CD4-positive, alpha-beta T cell treated with Interleukin-17A for 4 hours (primary cell): ENCODE data around the gene LHFPL6.

ENCODE experiments used
- DNase-seq: peaks from one replicate; pipeline ENCODE4 v3.0.0-alpha.2; 2020; ENCODE audit warnings: mixed read lengths

The LHFPL6 gene

GRCh38 chr13:39410096-39410901, 192.7 kb downstream of the LHFPL6 start:
- no peak for DNase-seq

- no peak for DNase-seq
These were observed 194.5 kb downstream of the LHFPL6 start for GRCh38 chr13:39408512-39408911.

- no peak for DNase-seq
These were observed 195.2 kb downstream of the LHFPL6 start for GRCh38 chr13:39407786-39408185.

GRCh38 chr13:39407138-39407537, 195.9 kb downstream of the LHFPL6 start:
- no peak for DNase-seq

GRCh38 chr13:39406688-39407087, 196.3 kb downstream of the LHFPL6 start:
- DNase-seq, result no peak

GRCh38 chr13:39405596-39406205, 197.3 kb downstream of the LHFPL6 start:
- DNase-seq, result no peak

- no peak for DNase-seq
These were observed 197.9 kb downstream of the LHFPL6 start for GRCh38 chr13:39405107-39405506.

GRCh38 chr13:39403106-39403505, 199.9 kb downstream of the LHFPL6 start:
- no peak for DNase-seq

GRCh38 chr13:39402221-39402970, 200.6 kb downstream of the LHFPL6 start:
- no peak for DNase-seq

- no peak for DNase-seq
These were observed 201.2 kb downstream of the LHFPL6 start for GRCh38 chr13:39401756-39402155.

GRCh38 chr13:39401046-39401705, 201.8 kb downstream of the LHFPL6 start:
- no peak for DNase-seq

- DNase-seq, result no peak
These were observed 203.9 kb downstream of the LHFPL6 start for GRCh38 chr13:39399102-39399501.

- no peak for DNase-seq
These were observed 205.1 kb downstream of the LHFPL6 start for GRCh38 chr13:39397896-39398265.

- DNase-seq, result no peak
These were observed 205.6 kb downstream of the LHFPL6 start for GRCh38 chr13:39397226-39397895.

- DNase-seq, result no peak
These were observed 208.0 kb downstream of the LHFPL6 start for GRCh38 chr13:39394796-39395678.

GRCh38 chr13:39391761-39392160, 211.2 kb downstream of the LHFPL6 start:
- no peak for DNase-seq

- DNase-seq, result no peak
These were observed 214.0 kb downstream of the LHFPL6 start for GRCh38 chr13:39389013-39389412.

- DNase-seq, result no peak
These were observed 217.3 kb downstream of the LHFPL6 start for GRCh38 chr13:39385621-39386231.

- no peak for DNase-seq
These were observed 217.8 kb downstream of the LHFPL6 start for GRCh38 chr13:39385154-39385553.

GRCh38 chr13:39381456-39381855, 221.5 kb downstream of the LHFPL6 start:
- DNase-seq, result no peak
